ENCODE measurements around the gene MALRD1. TPM values are rescaled to one million over a fixed set of nuclear protein-coding genes. Genes with fewer than 3 reads are reported as not detected.

The MALRD1 gene
- total RNA-seq, 1 donor from 2014 or later, result 0.45 TPM

DNA sequence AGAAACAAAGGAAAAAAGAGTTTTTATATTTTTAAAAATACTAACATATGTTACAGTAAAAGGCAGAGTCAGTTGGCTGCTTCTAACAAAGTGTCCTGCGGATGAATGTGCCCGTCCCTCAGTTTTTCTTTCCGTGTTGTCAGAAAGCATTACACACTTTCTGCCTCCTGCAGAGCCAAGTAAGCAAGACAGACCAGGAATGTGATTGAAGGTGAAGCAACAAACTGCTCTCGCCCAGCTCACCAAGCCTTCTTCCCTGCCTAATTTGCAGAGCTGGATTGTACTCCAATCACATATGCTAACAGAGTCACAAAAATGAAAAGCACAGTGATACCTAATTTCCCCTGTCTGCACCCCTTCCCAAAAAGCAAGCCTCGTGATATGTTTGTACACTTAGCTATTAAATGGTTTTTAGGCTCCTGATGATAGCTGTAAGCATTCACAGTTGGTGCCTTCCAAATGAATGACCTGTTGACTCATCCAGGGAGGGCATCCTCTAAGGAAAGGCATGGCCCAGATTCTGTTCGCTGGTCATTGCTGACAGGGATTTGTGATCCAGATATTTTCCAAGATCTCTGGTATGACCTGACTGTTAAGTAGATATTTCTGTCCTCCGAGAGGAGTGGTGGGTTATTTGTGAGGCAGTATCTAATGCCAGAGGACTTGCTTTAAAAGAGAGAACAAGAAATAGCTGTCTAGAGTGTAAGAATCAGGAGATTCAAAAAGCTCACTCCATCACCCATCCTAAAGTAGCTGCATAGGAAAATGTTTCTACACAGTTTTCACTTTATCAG lies 580.4 kb downstream of the MALRD1 start:
- Mint-ChIP-seq H3K36me3 (ENCODE audit: low read depth, unreplicated experiment) (no peaks in the 10 kb centered on the region), H3K27me3 (ENCODE audit: low read depth, unreplicated experiment) (no peaks in the 10 kb centered on the region), H3K4me3 (ENCODE audit: unreplicated experiment) (no peak overlapping the region), H3K4me1 (ENCODE audit: low read depth, unreplicated experiment) (peaks cover 18% of the 10 kb centered on the region), H3K9me3 (ENCODE audit: unreplicated experiment) (no peaks in the 10 kb centered on the region), H3K27ac (ENCODE audit: unreplicated experiment) (peak overlapping the region; percentile 90)
- Histone ChIP-seq H3K27me3 (ENCODE audit: insufficient read depth, low read length) (no peaks in the 10 kb centered on the region), H4K20me1 (ENCODE audit: insufficient read depth, low read length) (no peaks in the 10 kb centered on the region), H2AFZ (ENCODE audit: low read depth, low read length) (peak overlapping the region; percentile 43), H3K4me1 (ENCODE audit: insufficient read depth, low read length) (peaks cover 10% of the 10 kb centered on the region), H3K9ac (ENCODE audit: low read length) (no peak overlapping the region), H3K27ac (ENCODE audit: low read depth, low read length) (no peak overlapping the region), H3K79me2 (ENCODE audit: insufficient read depth, low read length) (no peaks in the 10 kb centered on the region), H3K4me2 (ENCODE audit: low read length) (peak overlapping the region; percentile 51), H3K36me3 (ENCODE audit: insufficient read depth, low read length) (no peaks in the 10 kb centered on the region), H3K9me3 (ENCODE audit: insufficient read depth, low read depth, low read length) (no peaks in the 10 kb centered on the region), H3K4me3 (ENCODE audit: insufficient read depth, low read depth, low read length) (no peak overlapping the region)
- DNase-seq (ENCODE audit: low read depth) (peak; percentile 12), FAIRE-seq (no peak)
- TF ChIP-seq, protein P1, sequence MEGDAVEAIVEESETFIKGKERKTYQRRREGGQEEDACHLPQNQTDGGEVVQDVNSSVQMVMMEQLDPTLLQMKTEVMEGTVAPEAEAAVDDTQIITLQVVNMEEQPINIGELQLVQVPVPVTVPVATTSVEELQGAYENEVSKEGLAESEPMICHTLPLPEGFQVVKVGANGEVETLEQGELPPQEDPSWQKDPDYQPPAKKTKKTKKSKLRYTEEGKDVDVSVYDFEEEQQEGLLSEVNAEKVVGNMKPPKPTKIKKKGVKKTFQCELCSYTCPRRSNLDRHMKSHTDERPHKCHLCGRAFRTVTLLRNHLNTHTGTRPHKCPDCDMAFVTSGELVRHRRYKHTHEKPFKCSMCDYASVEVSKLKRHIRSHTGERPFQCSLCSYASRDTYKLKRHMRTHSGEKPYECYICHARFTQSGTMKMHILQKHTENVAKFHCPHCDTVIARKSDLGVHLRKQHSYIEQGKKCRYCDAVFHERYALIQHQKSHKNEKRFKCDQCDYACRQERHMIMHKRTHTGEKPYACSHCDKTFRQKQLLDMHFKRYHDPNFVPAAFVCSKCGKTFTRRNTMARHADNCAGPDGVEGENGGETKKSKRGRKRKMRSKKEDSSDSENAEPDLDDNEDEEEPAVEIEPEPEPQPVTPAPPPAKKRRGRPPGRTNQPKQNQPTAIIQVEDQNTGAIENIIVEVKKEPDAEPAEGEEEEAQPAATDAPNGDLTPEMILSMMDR (IDR thresholded peaks at IDR 0.05; ENCODE audit: insufficient read depth, low read depth, low read length), result no peak
- no peak for TF ChIP-seq EZH2 (IDR thresholded peaks at IDR 0.05; ENCODE audit: insufficient read depth, low read length)

- H3K27me3 Mint-ChIP-seq (ENCODE audit: low read depth, unreplicated experiment), result no peaks in the 10 kb centered on the region
- Histone ChIP-seq H3K27ac (ENCODE audit: low read depth, low read length) (no peak overlapping the region), H4K20me1 (ENCODE audit: insufficient read depth, low read length) (no peaks in the 10 kb centered on the region), H3K36me3 (ENCODE audit: insufficient read depth, low read length) (no peaks in the 10 kb centered on the region), H3K79me2 (ENCODE audit: insufficient read depth, low read length) (no peaks in the 10 kb centered on the region), H3K4me3 (ENCODE audit: insufficient read depth, low read depth, low read length) (no peak overlapping the region), H3K4me2 (ENCODE audit: low read length) (peak overlapping the region; percentile 51), H3K27me3 (ENCODE audit: insufficient read depth, low read length) (no peaks in the 10 kb centered on the region), H3K4me1 (ENCODE audit: insufficient read depth, low read length) (peaks cover 10% of the 10 kb centered on the region), H3K9ac (ENCODE audit: low read length) (no peak overlapping the region), H3K9me3 (ENCODE audit: insufficient read depth, low read depth, low read length) (no peaks in the 10 kb centered on the region), H2AFZ (ENCODE audit: low read depth, low read length) (peak overlapping the region; percentile 43)
- DNase-seq (ENCODE audit: low read depth) (peak; percentile 37), FAIRE-seq (no peak)
- H3K27ac Mint-ChIP-seq (ENCODE audit: unreplicated experiment), result peak overlapping the region; percentile 90
- H3K9me3 Mint-ChIP-seq (ENCODE audit: unreplicated experiment), result no peaks in the 10 kb centered on the region
- peaks cover 18% of the 10 kb centered on the region for H3K4me1 Mint-ChIP-seq (ENCODE audit: low read depth, unreplicated experiment)
- no peak for TF ChIP-seq EZH2 (IDR thresholded peaks at IDR 0.05; ENCODE audit: insufficient read depth, low read length)
- TF ChIP-seq, protein P1 (IDR thresholded peaks at IDR 0.05; ENCODE audit: insufficient read depth, low read depth, low read length), result peak; percentile 18
- H3K4me3 Mint-ChIP-seq (ENCODE audit: unreplicated experiment), result no peak overlapping the region
- H3K36me3 Mint-ChIP-seq (ENCODE audit: low read depth, unreplicated experiment), result no peaks in the 10 kb centered on the region
These were observed 581.0 kb downstream of the MALRD1 start for GRCh38 chr10:19629567-19629966.

DNA sequence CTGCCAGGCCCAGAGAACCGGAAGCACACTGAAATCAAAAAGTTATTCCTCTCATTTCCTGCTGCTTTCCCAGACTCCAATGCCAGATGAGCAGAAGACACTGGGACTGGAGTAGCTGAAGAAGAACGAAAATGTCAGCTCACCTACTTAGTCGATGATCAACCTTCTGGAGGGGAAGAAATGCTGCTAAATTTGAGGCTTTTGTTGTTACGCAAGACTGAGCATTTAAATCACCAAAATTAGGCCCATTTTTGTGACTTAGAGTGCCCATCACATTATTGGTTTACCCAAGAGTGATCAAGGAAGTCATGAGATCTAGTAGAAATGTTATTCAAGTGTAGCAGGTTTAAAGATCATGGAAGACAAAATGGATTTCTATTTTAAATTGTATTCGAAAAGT lies 585.6 kb downstream of the MALRD1 start:
- no peak overlapping the region for H3K4me3 ChIP-seq (ENCODE audit: insufficient read depth, low read depth, low read length)
- no peaks in the 10 kb centered on the region for H3K79me2 ChIP-seq (ENCODE audit: insufficient read depth, low read length)
- H3K27ac Mint-ChIP-seq (ENCODE audit: unreplicated experiment), result no peak overlapping the region
- no peaks in the 10 kb centered on the region for H3K27me3 Mint-ChIP-seq (ENCODE audit: low read depth, unreplicated experiment)
- no peak overlapping the region for H3K4me3 Mint-ChIP-seq (ENCODE audit: unreplicated experiment)
- no peak overlapping the region for H3K4me2 ChIP-seq (ENCODE audit: low read length)
- H3K4me1 Mint-ChIP-seq (ENCODE audit: low read depth, unreplicated experiment), result peaks cover 18% of the 10 kb centered on the region
- DNase-seq (ENCODE audit: low read depth) (no peak), FAIRE-seq (no peak)
- no peaks in the 10 kb centered on the region for H3K36me3 Mint-ChIP-seq (ENCODE audit: low read depth, unreplicated experiment)
- no peaks in the 10 kb centered on the region for H4K20me1 ChIP-seq (ENCODE audit: insufficient read depth, low read length)
- no peaks in the 10 kb centered on the region for H3K36me3 ChIP-seq (ENCODE audit: insufficient read depth, low read length)
- no peak overlapping the region for H3K9ac ChIP-seq (ENCODE audit: low read length)
- H3K4me1 ChIP-seq (ENCODE audit: insufficient read depth, low read length), result peaks cover 6% of the 10 kb centered on the region
- TF ChIP-seq EZH2 (IDR thresholded peaks at IDR 0.05; ENCODE audit: insufficient read depth, low read length), result no peak
- TF ChIP-seq, protein P1 (IDR thresholded peaks at IDR 0.05; ENCODE audit: insufficient read depth, low read depth, low read length), result no peak
- no peak overlapping the region for H3K27ac ChIP-seq (ENCODE audit: low read depth, low read length)
- no peaks in the 10 kb centered on the region for H3K9me3 ChIP-seq (ENCODE audit: insufficient read depth, low read depth, low read length)
- H2AFZ ChIP-seq (ENCODE audit: low read depth, low read length), result no peak overlapping the region
- no peaks in the 10 kb centered on the region for H3K9me3 Mint-ChIP-seq (ENCODE audit: unreplicated experiment)
- H3K27me3 ChIP-seq (ENCODE audit: insufficient read depth, low read length), result no peaks in the 10 kb centered on the region
